HEK293 (cell line): ENCODE measurements around the gene CHST1.

Source experiments
- CTCF ChIA-PET: fragments of 350-600 bp; formaldehyde crosslinking; extraction: SDS; loops from one replicate; lab custom pipeline; 2021; ENCODE audit warnings: antibody characterized with exemption; lab: Yijun Ruan, JAX
- POLR2A ChIA-PET: fragments of 300-600 bp; formaldehyde crosslinking; extraction: SDS; loops from one replicate; lab custom pipeline; 2020; ENCODE audit warnings: antibody characterized with exemption, inconsistent platforms; lab: Yijun Ruan, JAX
- H3K27ac ChIP-seq: fragments of 200-500 bp; sonication (Bioruptor generic); 2 replicates; pipeline ENCODE4 v1.5.1; 2014; ENCODE audit warnings: low read depth, low read length, control low read depth, inconsistent platforms; ENCODE audit errors: extremely low read depth
- H3K36me3 ChIP-seq, 2 experiments: fragments of 200-500 bp in 1 of 2; sonication (Bioruptor generic) in 1 of 2; 1 replicate in 1 of 2; 2 replicates in 1 of 2; pipeline ENCODE4 v1.5.1; 2014 to 2017; ENCODE audit warnings: inconsistent platforms in 2 of 2, low read length in 2 of 2; ENCODE audit not compliant: control insufficient read depth in 2 of 2, insufficient read depth in 1 of 2
- H3K4me1 ChIP-seq: fragments of 200-500 bp; sonication (Bioruptor generic); 2 replicates; pipeline ENCODE4 v1.5.1; 2014; ENCODE audit warnings: mild to moderate bottlenecking, low read length, inconsistent platforms; ENCODE audit not compliant: control insufficient read depth, insufficient read depth
- H3K4me3 ChIP-seq: 2 replicates; pipeline ENCODE4 v1.5.1; 2011; ENCODE audit warnings: low read depth, mild to moderate bottlenecking, control low read depth, low read length, moderate library complexity
- H3K9me3 ChIP-seq: fragments of 200-500 bp; sonication (Bioruptor generic); 2 replicates; pipeline ENCODE4 v1.5.1; 2014; ENCODE audit warnings: low read depth, low read length, inconsistent platforms; ENCODE audit not compliant: control insufficient read depth, insufficient read depth
- EGR2 ChIP-seq: fragments of 450-650 bp; formaldehyde crosslinking; IDR thresholded peaks from 2 replicates; pipeline ENCODE4 v1.5.1; 2016; ENCODE audit warnings: low read depth, missing biosample characterization, missing genetic modification characterization
- HOXA7 ChIP-seq: sonication (generic); formaldehyde crosslinking; IDR thresholded peaks from 2 replicates; pipeline ENCODE4 v1.8.1; 2022; ENCODE audit warnings: missing genetic modification reagents, borderline replicate concordance
- KLF1 ChIP-seq: fragments of 450-650 bp; formaldehyde crosslinking; IDR thresholded peaks from 2 replicates; pipeline ENCODE4 v1.5.1; 2016; ENCODE audit warnings: missing biosample characterization, missing genetic modification characterization
- KLF8 ChIP-seq: fragments of 450-650 bp; formaldehyde crosslinking; IDR thresholded peaks from 2 replicates; pipeline ENCODE4 v1.5.1; 2016; ENCODE audit warnings: missing biosample characterization, missing genetic modification characterization
- KLF9 ChIP-seq: fragments of 450-650 bp; formaldehyde crosslinking; IDR thresholded peaks from 2 replicates; pipeline ENCODE4 v1.5.1; 2016; ENCODE audit warnings: missing biosample characterization, missing genetic modification characterization, low read depth
- PATZ1 ChIP-seq: fragments of 450-650 bp; formaldehyde crosslinking; IDR thresholded peaks from 2 replicates; pipeline ENCODE4 v1.5.1; 2016; ENCODE audit warnings: missing biosample characterization, missing genetic modification characterization
- PBX3 ChIP-seq: sonication (generic); formaldehyde crosslinking; IDR thresholded peaks from 2 replicates; pipeline ENCODE4 v1.8.1; 2022; ENCODE audit warnings: mild to moderate bottlenecking, moderate library complexity, missing genetic modification reagents
- RBAK ChIP-seq: fragments of 450-650 bp; formaldehyde crosslinking; IDR thresholded peaks from 2 replicates; pipeline ENCODE4 v1.5.1; 2016; ENCODE audit warnings: missing biosample characterization, missing genetic modification characterization
- SP7 ChIP-seq: fragments of 450-650 bp; formaldehyde crosslinking; IDR thresholded peaks from 2 replicates; pipeline ENCODE4 v1.5.1; 2016; ENCODE audit warnings: missing biosample characterization, missing genetic modification characterization
- TCF7L2 ChIP-seq: IDR thresholded peaks from 2 replicates; pipeline ENCODE4 v1.6.1; 2011; ENCODE audit warnings: low read depth, mild to moderate bottlenecking, inconsistent platforms, low read length, moderate library complexity, borderline replicate concordance
- YY1 ChIP-seq: fragments of 450-650 bp; formaldehyde crosslinking; IDR thresholded peaks from 2 replicates; pipeline ENCODE4 v1.5.1; 2018; ENCODE audit warnings: missing biosample characterization, missing genetic modification characterization
- ZBTB49 ChIP-seq: fragments of 450-650 bp; formaldehyde crosslinking; IDR thresholded peaks from 2 replicates; pipeline ENCODE4 v1.5.1; 2016; ENCODE audit warnings: missing biosample characterization, missing genetic modification characterization, low read depth
- ZNF112 ChIP-seq: fragments of 450-650 bp; formaldehyde crosslinking; IDR thresholded peaks from 2 replicates; pipeline ENCODE4 v1.5.0; 2017; ENCODE audit warnings: missing biosample characterization, missing genetic modification characterization
- ZNF16 ChIP-seq: fragments of 450-650 bp; formaldehyde crosslinking; IDR thresholded peaks from 2 replicates; pipeline ENCODE4 v1.5.1; 2016; ENCODE audit warnings: low read depth, missing biosample characterization, missing genetic modification characterization
- ZNF221 ChIP-seq: fragments of 450-650 bp; formaldehyde crosslinking; IDR thresholded peaks from 2 replicates; pipeline ENCODE4 v1.5.1; 2017; ENCODE audit warnings: missing biosample characterization, missing genetic modification characterization, borderline replicate concordance
- ZNF223 ChIP-seq: fragments of 450-650 bp; formaldehyde crosslinking; IDR thresholded peaks from 2 replicates; pipeline ENCODE4 v1.5.1; 2016; ENCODE audit warnings: missing biosample characterization, missing genetic modification characterization
- ZNF324 ChIP-seq: fragments of 450-650 bp; formaldehyde crosslinking; IDR thresholded peaks from 2 replicates; pipeline ENCODE4 v1.5.1; 2016; ENCODE audit warnings: missing biosample characterization, missing genetic modification characterization
- ZNF404 ChIP-seq: fragments of 450-650 bp; formaldehyde crosslinking; IDR thresholded peaks from 2 replicates; pipeline ENCODE4 v1.5.1; 2017; ENCODE audit warnings: missing biosample characterization, missing genetic modification characterization
- ZNF473 ChIP-seq: fragments of 450-650 bp; formaldehyde crosslinking; IDR thresholded peaks from 2 replicates; pipeline ENCODE4 v1.5.1; 2017; ENCODE audit warnings: missing biosample characterization, missing genetic modification characterization
- ZNF488 ChIP-seq: fragments of 450-650 bp; formaldehyde crosslinking; IDR thresholded peaks from 2 replicates; pipeline ENCODE4 v1.5.1; 2016; ENCODE audit warnings: missing biosample characterization, missing genetic modification characterization
- ZNF558 ChIP-seq: fragments of 450-650 bp; formaldehyde crosslinking; IDR thresholded peaks from 2 replicates; pipeline ENCODE4 v1.5.1; 2016; ENCODE audit warnings: missing biosample characterization, missing genetic modification characterization
- ZNF76 ChIP-seq: fragments of 450-650 bp; formaldehyde crosslinking; IDR thresholded peaks from 2 replicates; pipeline ENCODE4; 2016; ENCODE audit warnings: low read depth, missing biosample characterization, missing genetic modification characterization, borderline replicate concordance
- ZNF791 ChIP-seq: fragments of 450-650 bp; formaldehyde crosslinking; IDR thresholded peaks from 2 replicates; pipeline ENCODE4 v1.5.1; 2016; ENCODE audit warnings: missing biosample characterization, missing genetic modification characterization
- ZSCAN16 ChIP-seq: fragments of 450-650 bp; formaldehyde crosslinking; IDR thresholded peaks from 2 replicates; pipeline ENCODE4 v1.5.1; 2016; ENCODE audit warnings: missing biosample characterization, missing genetic modification characterization
- ZSCAN30 ChIP-seq: fragments of 450-650 bp; IDR thresholded peaks from 2 replicates; pipeline ENCODE4 v1.5.1; 2018; ENCODE audit warnings: missing biosample characterization, mild to moderate bottlenecking, missing genetic modification characterization, moderate library complexity

Gene CHST1

GRCh38 chr11:45669146-45669545 lies 3.7 kb upstream of the CHST1 start:
- Histone ChIP-seq H3K36me3 (no peaks in the 10 kb centered on the region), H3K4me3 (no peak overlapping the region), H3K9me3 (no peaks in the 10 kb centered on the region), H3K4me1 (no peaks in the 10 kb centered on the region), H3K27ac (no peak overlapping the region)
- ChIA-PET CTCF (interaction anchor here (0.7 to 4.1 kb wide), 2 partner anchors 14 to 297 kb away, joined by 3 to 16 read pairs; no protein-coding TSS in a partner anchor), POLR2A (no interaction called here)
- no peak for TF ChIP-seq ZNF488
- TF ChIP-seq ZNF112 (tag by site-specific recombination) = no peak
- no peak for TF ChIP-seq EGR2 (tag by site-specific recombination)
- no peak for TF ChIP-seq KLF1 (tag by site-specific recombination)
- TF ChIP-seq ZSCAN16 (tag by site-specific recombination) = no peak
- TF ChIP-seq ZSCAN30 (tag by site-specific recombination) = no peak
- TF ChIP-seq ZNF16 (tag by site-specific recombination) = no peak
- TF ChIP-seq ZBTB49 (tag by site-specific recombination) = no peak
- no peak for TF ChIP-seq ZNF558 (tag by site-specific recombination)
- no peak for TF ChIP-seq HOXA7 (CRISPR knock-in tag)
- TF ChIP-seq ZNF223 (tag by site-specific recombination) = no peak
- no peak for TF ChIP-seq TCF7L2
- TF ChIP-seq YY1 (tag by site-specific recombination) = no peak

GRCh38 chr11:45667929-45668680 lies 2.7 kb upstream of the CHST1 start:
- ChIA-PET CTCF (interaction anchor here (4.1 kb wide), 1 partner anchor 13 kb away, joined by 16 read pairs; no protein-coding TSS in a partner anchor), POLR2A (no interaction called here)
- Histone ChIP-seq H3K27ac (no peak overlapping the region), H3K9me3 (no peaks in the 10 kb centered on the region), H3K36me3 (no peaks in the 10 kb centered on the region), H3K4me1 (no peaks in the 10 kb centered on the region), H3K4me3 (no peak overlapping the region)
- TF ChIP-seq ZNF324 (tag by site-specific recombination) (no peak), SP7 (tag by site-specific recombination) (no peak), ZNF404 (tag by site-specific recombination) (no peak), ZNF791 (tag by site-specific recombination) (no peak), PBX3 (CRISPR knock-in tag) (no peak), ZNF473 (tag by site-specific recombination) (no peak), KLF9 (tag by site-specific recombination) (no peak), ZNF488 (no peak), ZNF76 (no peak), ZNF221 (tag by site-specific recombination) (no peak), KLF8 (tag by site-specific recombination) (no peak), PATZ1 (no peak), RBAK (tag by site-specific recombination) (no peak)
